Heart left ventricle (tissue), 13 donors: ENCODE measurements around the gene MLLT3.

Experiments used
- CTCF ChIP-seq, 12 donors: fragments of 200-600 bp; sonication (generic) in 4 of 12; IDR thresholded peaks; one replicate each; pipeline versions ENCODE4 v1.5.0 to v1.8.0; 2018 to 2022; ENCODE audit warnings: antibody characterized with exemption in 12 of 12, mild to moderate bottlenecking in 5 of 12
- POLR2A ChIP-seq, 2 donors: fragments of 450-650 bp; IDR thresholded peaks; one replicate each; pipeline ENCODE4 v1.6.1; 2017; ENCODE audit warnings: antibody characterized with exemption in 2 of 2, mild to moderate bottlenecking in 2 of 2, moderate library complexity in 2 of 2
- donor health status: ischemic (EF 13 %, LVEDD 7.1; RV severe dilation, severe dysfunction).
- donor health status: DM: no; HTN: yes; CAD: no.
- donor health status: DM: no; HTN: no; CAD: no.
- donor health status: ischemic (EF 25% LVEDD 6.9; RV normal size, moderate dysfunction).
- donor health status: ischemic (EF 25% LVEDD 5.7; RV mildly dilated, moderate dysfunction).
- donor health status: ischemic (EF 35%, LVEDD 5.7; RV mildly dilated, moderate dysfunction).
- donor health status: nonischemic (EF 11% LVEDD 7.7; RV severe dilation, severe dysfunction).
- donor health status: DM: yes; HTN: yes; CAD: no.
- donor health status: PGD.
- donor health status: ischemic (EF 29% LVEDD 5.4; RV normal size, mild dysfunction).
- donor health status: nonischemic (EF 23%, LVEDD 6.1; RV moderate dilation, normal function).

GRCh38 chr9:20526500-20527319, 95.6 kb downstream of the MLLT3 start:
- TF ChIP-seq CTCF (IDR thresholded peaks at IDR 0.05) (no peak), POLR2A (IDR thresholded peaks at IDR 0.05) (no peak)
